A549 (cell line): ENCODE data around the gene CTXND2. TPM values are rescaled to one million over a fixed set of nuclear protein-coding genes. Genes with fewer than 3 reads are reported as not detected.
A peak's percentile ranks its signal among the peaks of the same experiment; 100 is the strongest.

Source experiments
- ATAC-seq, 2 experiments: fragments of 200-7000 bp in 1 of 2; fragments of >200 bp in 1 of 2; cut with Nextera tagmentation in 1 of 2; cut with Tn5 transposase in 1 of 2; 3 replicates each; pipeline versions ENCODE4 v1.8.0 to v1.9.1; 2018 to 2020; ENCODE audit warnings: mild to moderate bottlenecking in 1 of 2, moderate library complexity in 1 of 2
- CTCF ChIA-PET: fragments of 300-600 bp; sonication (Branson Sonifier 250); formaldehyde crosslinking; extraction: SDS; loops from one replicate; lab custom pipeline; 2021; ENCODE audit warnings: antibody characterized with exemption, inconsistent platforms; lab: Yijun Ruan, JAX
- POLR2A ChIA-PET: fragments of 350-600 bp; formaldehyde crosslinking; extraction: SDS; loops from one replicate; lab custom pipeline; 2021; ENCODE audit warnings: antibody characterized with exemption, inconsistent platforms; lab: Yijun Ruan, JAX
- DNase-seq, 2 experiments: peaks; one replicate each; pipeline versions ENCODE4 v3.0.0 to v3.0.0-alpha.2; 2011 to 2016; ENCODE audit warnings: low read depth in 1 of 2, low spot score in 1 of 2
- FAIRE-seq: peaks from 2 replicates; lab custom pipeline; 2011; peaks lifted over from hg19 to GRCh38; lab: Jason Lieb, UNC
- H3K27ac ChIP-seq, 2 experiments: fragments of >200 bp; sonication (Bioruptor Twin); formaldehyde crosslinking; 3 replicates each; pipeline ENCODE4 v1.5.1; 2016 to 2017
- H3K4me1 ChIP-seq: fragments of >200 bp; sonication (Bioruptor Twin); formaldehyde crosslinking; 3 replicates; pipeline ENCODE4 v1.6.1; 2016
- H3K4me2 ChIP-seq: fragments of >200 bp; sonication (Bioruptor Twin); formaldehyde crosslinking; 3 replicates; pipeline ENCODE4 v1.6.1; 2016
- H3K4me3 ChIP-seq: fragments of >200 bp; sonication (Bioruptor Twin); formaldehyde crosslinking; 3 replicates; pipeline ENCODE4 v1.5.1; 2016
- H3K9me3 ChIP-seq: fragments of >200 bp; sonication (Bioruptor Twin); formaldehyde crosslinking; 3 replicates; pipeline ENCODE4 v1.6.1; 2016
- BCL3 ChIP-seq: fragments of >200 bp; sonication (Bioruptor Twin); formaldehyde crosslinking; IDR thresholded peaks from 3 replicates; pipeline ENCODE4 v1.6.1; 2016
- CHD2 ChIP-seq: fragments of 150-350 bp; IDR thresholded peaks from 2 replicates; pipeline ENCODE4 v1.6.1; 2014; ENCODE audit warnings: low read length; ENCODE audit not compliant: partially characterized antibody
- CHD4 ChIP-seq: fragments of 200-600 bp; sonication (generic); IDR thresholded peaks from 2 replicates; pipeline ENCODE4 v1.6.1; 2016; ENCODE audit warnings: antibody characterized with exemption, mild to moderate bottlenecking, borderline replicate concordance
- E2F6 ChIP-seq: IDR thresholded peaks from 2 replicates; pipeline ENCODE4 v1.6.1; 2012; ENCODE audit warnings: low read depth, borderline replicate concordance
- EHMT2 ChIP-seq: fragments of 200-600 bp; sonication (generic); IDR thresholded peaks from 2 replicates; pipeline ENCODE4 v1.6.1; 2016; ENCODE audit warnings: antibody characterized with exemption, low read depth, mild to moderate bottlenecking, moderate library complexity
- EP300 ChIP-seq, 2 experiments: fragments of >200 bp; sonication (Bioruptor Twin); formaldehyde crosslinking; IDR thresholded peaks; 2 replicates in 1 of 2; 3 replicates in 1 of 2; pipeline ENCODE4 v1.6.1; 2016 to 2017
- HDAC2 ChIP-seq: fragments of 200-600 bp; sonication (generic); IDR thresholded peaks from 2 replicates; pipeline ENCODE4 v1.6.1; 2016
- HES2 ChIP-seq: fragments of >200 bp; sonication (Bioruptor Twin); formaldehyde crosslinking; IDR thresholded peaks from 2 replicates; pipeline ENCODE4 v1.6.1; 2016
- HMGXB4 ChIP-seq: fragments of 250-450 bp; sonication (Bioruptor Pico); IDR thresholded peaks from 2 replicates; pipeline ENCODE4 v1.5.0; 2021; ENCODE audit warnings: mild to moderate bottlenecking, moderate library complexity, borderline replicate concordance
- KDM1A ChIP-seq: fragments of 200-600 bp; sonication (generic); IDR thresholded peaks from 2 replicates; pipeline ENCODE4 v1.6.1; 2016; ENCODE audit warnings: low read depth, mild to moderate bottlenecking
- MAFK ChIP-seq: fragments of 450-650 bp; IDR thresholded peaks from 2 replicates; pipeline ENCODE4 v1.6.1; 2014; ENCODE audit not compliant: partially characterized antibody
- NFE2L2 ChIP-seq: fragments of 150-350 bp; conservative IDR thresholded peaks from 2 replicates; pipeline ENCODE4 v1.6.1; 2014; ENCODE audit warnings: low read length
- NPAS2 ChIP-seq: fragments of 250-450 bp; sonication (Bioruptor Pico); IDR thresholded peaks from 2 replicates; pipeline ENCODE4 v1.8.0; 2022; ENCODE audit warnings: mild to moderate bottlenecking, moderate library complexity, borderline replicate concordance
- NR3C1 ChIP-seq: fragments of >200 bp; sonication (Bioruptor Twin); formaldehyde crosslinking; IDR thresholded peaks from 3 replicates; pipeline ENCODE4 v1.6.1; 2017
- PHF8 ChIP-seq: fragments of 200-600 bp; sonication (generic); IDR thresholded peaks from 2 replicates; pipeline ENCODE4 v1.6.1; 2016; ENCODE audit warnings: low read depth, mild to moderate bottlenecking, antibody characterized with exemption, moderate library complexity, borderline replicate concordance
- POLR2AphosphoS2 ChIP-seq: conservative IDR thresholded peaks from 2 replicates; pipeline ENCODE4 v1.6.1; 2012; ENCODE audit warnings: low read length, improper control_type of control experiment, inconsistent platforms
- RAD21 ChIP-seq, 2 experiments: fragments of >200 bp in 1 of 2; sonication (Bioruptor Twin) in 1 of 2; formaldehyde crosslinking in 1 of 2; IDR thresholded peaks in 1 of 2; conservative IDR thresholded peaks in 1 of 2; 2 replicates in 1 of 2; 3 replicates in 1 of 2; pipeline ENCODE4 v1.6.1; 2012 to 2018; ENCODE audit warnings: inconsistent platforms in 1 of 2
- RFX5 ChIP-seq: fragments of 450-650 bp; IDR thresholded peaks from 2 replicates; pipeline ENCODE4 v1.7.1; 2014; ENCODE audit warnings: antibody characterized with exemption, mild to moderate bottlenecking, moderate library complexity
- SMC3 ChIP-seq: fragments of >200 bp; sonication (Bioruptor Twin); formaldehyde crosslinking; IDR thresholded peaks from 3 replicates; pipeline ENCODE4 v1.6.1; 2018; ENCODE audit warnings: inconsistent platforms
- ZC3H11A ChIP-seq: fragments of 450-650 bp; IDR thresholded peaks from 2 replicates; pipeline ENCODE4 v1.6.1; 2014; ENCODE audit warnings: antibody characterized with exemption, mild to moderate bottlenecking
- ZNF302 ChIP-seq: fragments of 250-450 bp; sonication (Bioruptor Pico); IDR thresholded peaks from 2 replicates; pipeline ENCODE4 v1.9.0; 2021; ENCODE audit warnings: inconsistent platforms, mild to moderate bottlenecking, moderate library complexity
- ZSCAN20 ChIP-seq: fragments of 250-450 bp; sonication (Bioruptor Pico); IDR thresholded peaks from 2 replicates; pipeline ENCODE4 v1.8.0; 2022; ENCODE audit warnings: mild to moderate bottlenecking, moderate library complexity
- WGBS: methylation state at CpG from one replicate; pipeline ENCODE4 v1.1.6; 2017; ENCODE audit errors: missing lambda C conversion rate; 5-methylcytosine and 5-hydroxymethylcytosine counted together
- polyA plus RNA-seq, 4 experiments: library from polyadenylated mRNA; depleted of rRNA in 3 of 4; stranded (reverse); fragments of >200 nt; fragmentation: RNase III in 1 of 4; extraction: RNeasy Plus Mini Kit Qiagen cat#74134 plus additional on column Dnase treatment in 1 of 4; gene quantifications; 2 replicates in 3 of 4; 3 replicates in 1 of 4; pipeline ENCODE4 v1.2.3, GENCODE V29; 2011 to 2017

The CTXND2 gene
- polyA plus RNA-seq, 2 of the 4 experiments (the other 2 are of a cell fraction), result not detected

GRCh38 chr1:150869683-150870082, 17.3 kb upstream of the CTXND2 start:
- ATAC-seq (peak in 1 of 2 experiments; percentile 34; a peak in 1 of 6 replicates), DNase-seq (no peak), FAIRE-seq (no peak)
- ChIA-PET POLR2A (no interaction called here), CTCF (interaction anchor here (1.1 to 1.6 kb wide), 3 partner anchors 11 to 112 kb away, joined by 4 to 11 read pairs (median 9); no protein-coding TSS in a partner anchor)
- H3K9me3 ChIP-seq, result no peaks in the 10 kb centered on the region
- TF ChIP-seq CHD2 (no peak), RFX5 (no peak), E2F6 (no peak), BCL3 (no peak), NR3C1 (no peak), POLR2AphosphoS2 (no peak), PHF8 (no peak), SMC3 (no peak), EP300 (IDR thresholded peaks at IDR 0.05) (no peak), ZSCAN20 (CRISPR knock-in tag) (no peak)
- H3K4me2 ChIP-seq, result no peak overlapping the region
- H3K27ac ChIP-seq, result no peak overlapping the region
- no peak overlapping the region for H3K4me3 ChIP-seq
- H3K4me1 ChIP-seq, result peaks cover 8% of the 10 kb centered on the region

GRCh38 chr1:150872572-150872971, 14.4 kb upstream of the CTXND2 start:
- ATAC-seq, result no peak
- no peak overlapping the region for H3K4me2 ChIP-seq
- no peaks in the 10 kb centered on the region for H3K9me3 ChIP-seq
- no peak for DNase-seq
- CTCF ChIA-PET, result no interaction called here
- WGBS, result 77% methylated on average over 2 of the region's 2 CpGs
- no peak overlapping the region for H3K4me3 ChIP-seq
- H3K27ac ChIP-seq, result no peak overlapping the region
- POLR2A ChIA-PET, result no interaction called here
- no peak for TF ChIP-seq BCL3
- peaks cover 19% of the 10 kb centered on the region for H3K4me1 ChIP-seq
- no peak for FAIRE-seq

GRCh38 chr1:150873521-150873920, 13.4 kb upstream of the CTXND2 start:
- Histone ChIP-seq H3K9me3 (no peaks in the 10 kb centered on the region), H3K4me2 (no peak overlapping the region), H3K4me3 (no peak overlapping the region), H3K4me1 (peaks cover 19% of the 10 kb centered on the region), H3K27ac (no peak overlapping the region)
- DNase-seq, result no peak
- no peak for ATAC-seq
- TF ChIP-seq ZNF302 (no peak), KDM1A (no peak), NPAS2 (no peak), EHMT2 (no peak)
- POLR2A ChIA-PET, result no interaction called here
- WGBS, result 93% methylated on average over 2 of the region's 2 CpGs
- no peak for FAIRE-seq
- CTCF ChIA-PET, result interaction anchor here (0.7 to 2.4 kb wide), 2 partner anchors 49 to 172 kb away, joined by 3 to 13 read pairs; no protein-coding TSS in a partner anchor

- WGBS, result 74% methylated on average over 7 of the region's 7 CpGs
- CTCF ChIA-PET, result interaction anchor here (0.6 to 2.4 kb wide), 5 partner anchors 11 to 314 kb away, joined by 3 to 13 read pairs (median 3); no protein-coding TSS in a partner anchor
- no peak for TF ChIP-seq CHD4
- no peak for TF ChIP-seq ZC3H11A
- TF ChIP-seq NR3C1, result no peak
- TF ChIP-seq RAD21 (conservative IDR thresholded peaks at IDR 0.05 in 1 of 2, IDR thresholded peaks at IDR 0.05 in 1 of 2), result no peak
- no peak for TF ChIP-seq HDAC2
- TF ChIP-seq NFE2L2, result no peak
- no peak for TF ChIP-seq HMGXB4
- TF ChIP-seq BCL3, result no peak
- no peak for TF ChIP-seq MAFK
- TF ChIP-seq ZNF302, result no peak
- no peak for TF ChIP-seq HES2
- no peak for TF ChIP-seq RFX5
- TF ChIP-seq NPAS2, result no peak
Measured at GRCh38 chr1:150874455-150875196, 12.3 kb upstream of the CTXND2 start.

More at GRCh38 chr1:150874455-150875196, 12.3 kb upstream of the CTXND2 start:
- H3K4me2 ChIP-seq, result peak overlapping the region; percentile 91
- POLR2A ChIA-PET, result interaction anchor here (0.7 kb wide), 1 partner anchor 8 kb away, joined by 3 read pairs; no protein-coding TSS in a partner anchor
- ATAC-seq (no peak), FAIRE-seq (no peak), DNase-seq (no peak)
- H3K9me3 ChIP-seq, result no peaks in the 10 kb centered on the region
- peaks cover 19% of the 10 kb centered on the region for H3K4me1 ChIP-seq
- peak overlapping the region; percentile 82; the same call in 2 of the 3 replicates for H3K4me3 ChIP-seq
- peak overlapping the region in 1 of 2 experiments; percentile 20; a peak in 2 of 6 replicates for H3K27ac ChIP-seq
